Eye (tissue), 1 donor: ENCODE measurements around the gene GCK.
A peak's percentile ranks its signal among the peaks of the same experiment; 100 is the strongest.
"Not testable (repeated sequence)": the region's sequence is repeated elsewhere in the genome, so short reads cannot be mapped to it uniquely, and the experiment has no call there.

Source experiments
- DNase-seq: peaks from one replicate; pipeline ENCODE4 v3.0.0-alpha.2; 2015

GCK gene

DNA sequence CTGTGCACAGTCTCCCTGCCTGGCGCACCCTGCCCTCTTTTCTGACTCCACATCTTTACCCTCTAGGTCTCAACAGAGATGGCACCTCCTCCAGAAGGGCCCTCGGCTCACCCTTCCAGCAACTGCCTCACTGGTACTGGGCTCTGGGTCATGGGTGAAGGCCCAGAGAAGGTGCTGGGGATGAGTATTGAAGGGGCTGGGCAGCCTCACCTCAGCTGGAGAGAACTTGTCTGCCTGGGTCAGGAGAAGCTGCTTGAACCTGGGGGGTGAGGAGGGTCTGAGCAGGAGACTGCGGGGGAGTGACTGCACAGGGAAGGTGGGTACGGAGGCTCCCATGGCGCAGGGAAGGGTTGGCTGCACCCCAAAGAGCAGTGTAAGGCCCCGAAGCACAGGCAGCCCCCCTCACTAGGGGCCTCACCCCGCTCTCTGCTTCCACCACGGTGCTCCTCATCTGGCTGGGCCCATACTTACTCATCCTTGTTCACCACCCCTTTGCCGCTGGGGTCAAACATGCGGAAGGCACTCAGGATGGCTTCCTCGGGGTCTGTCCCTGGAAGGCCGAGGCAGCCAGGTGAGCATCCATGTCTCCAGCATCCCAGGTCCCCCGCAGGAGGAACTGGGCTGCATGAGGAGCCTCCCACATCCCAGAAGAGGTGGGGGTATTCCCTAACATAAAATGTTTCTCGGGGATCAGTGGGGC, 49.8 kb downstream of the GCK start:
- DNase-seq = no peak

DNA sequence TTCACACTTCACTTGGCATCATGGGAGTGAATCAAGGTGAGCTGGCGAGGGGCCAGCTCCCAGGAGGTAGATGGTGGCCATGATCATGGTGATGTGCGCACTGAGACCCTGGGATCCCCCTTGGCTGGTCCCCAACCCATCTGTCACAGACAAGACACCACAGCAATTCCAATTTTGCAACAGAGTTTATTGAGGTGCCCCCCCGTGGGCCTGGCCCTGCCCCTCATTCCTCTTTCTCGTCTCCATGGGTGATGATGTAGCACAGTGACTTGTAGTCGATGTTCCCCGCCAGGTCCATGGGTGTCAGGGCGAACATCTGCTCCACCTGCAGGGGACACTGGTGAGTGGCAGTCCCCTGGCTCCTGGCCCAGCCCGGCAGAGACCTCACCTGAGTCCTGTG, 50.5 kb downstream of the GCK start:
- DNase-seq = no peak

DNA sequence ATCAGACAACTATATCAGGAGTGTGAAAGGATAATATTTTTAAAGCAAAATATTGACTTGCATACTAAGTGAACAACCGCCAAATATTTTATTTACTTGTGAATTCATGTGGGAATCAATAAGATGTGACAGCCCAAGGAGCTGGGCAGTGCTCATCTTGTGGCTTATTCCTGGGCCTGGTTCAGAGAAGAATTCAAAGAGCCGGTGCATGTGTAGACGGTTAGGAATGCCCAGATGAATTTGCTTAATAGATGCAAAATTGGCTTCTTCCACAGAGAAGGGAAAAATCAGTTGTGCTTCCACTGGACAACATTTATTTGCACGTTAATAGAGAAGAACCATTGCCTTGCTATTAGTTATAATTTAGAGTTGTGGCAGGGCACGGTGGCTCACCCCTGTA, 52.5 kb downstream of the GCK start:
- DNase-seq = no peak

DNA sequence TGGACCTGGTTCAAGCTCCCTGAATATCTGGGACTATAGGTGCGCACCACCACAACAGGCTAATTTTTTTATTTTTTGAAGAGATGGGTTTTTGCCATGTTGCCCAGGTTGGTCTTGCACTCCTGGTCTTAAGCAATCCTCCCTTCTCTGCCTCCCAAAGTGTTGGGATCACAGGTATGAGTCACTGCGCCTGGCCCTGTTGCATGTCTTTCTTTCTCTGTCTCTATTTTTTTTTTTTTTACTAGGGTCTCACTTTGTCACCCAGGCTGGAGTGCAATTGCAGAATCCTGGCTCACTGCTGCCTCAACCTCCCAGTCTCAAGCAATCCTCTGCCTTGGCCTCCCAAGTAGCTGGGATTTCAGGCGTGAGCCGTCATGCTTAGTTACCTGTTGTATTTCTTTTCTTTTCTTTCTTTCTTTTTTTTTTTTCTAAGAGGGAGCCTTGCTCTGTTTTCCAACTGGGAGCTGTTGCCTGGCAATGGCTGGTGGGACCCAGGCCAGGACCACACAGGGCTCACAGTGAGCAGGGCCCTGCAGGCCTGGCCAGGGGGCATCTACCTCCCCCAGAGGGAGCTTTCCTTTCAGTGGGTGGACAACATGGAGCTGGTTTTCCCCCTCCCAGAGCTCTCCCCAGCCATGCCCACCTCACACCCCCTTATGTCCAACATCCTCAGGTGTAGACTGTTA, 54.2 kb downstream of the GCK start:
- DNase-seq = no peak

DNA sequence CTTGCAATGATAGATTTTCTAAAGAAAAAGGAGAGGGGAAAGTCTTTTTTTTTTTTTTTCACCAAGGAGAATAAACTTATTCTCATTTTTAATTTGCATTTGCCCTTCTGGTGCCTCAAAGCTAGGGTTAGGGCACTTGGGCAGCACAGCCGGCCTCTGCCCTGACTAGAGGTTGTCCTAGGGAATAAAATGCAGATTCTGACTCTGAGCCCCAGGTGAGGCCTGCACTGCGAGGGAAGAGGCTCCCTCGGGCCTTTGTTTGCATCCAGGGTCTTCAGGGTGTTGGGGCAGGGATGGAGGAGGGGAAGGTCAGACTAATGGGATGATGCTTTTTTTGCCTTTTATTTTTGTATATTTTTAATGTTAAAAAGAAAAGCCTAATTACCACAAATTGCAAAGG, 55.9 kb downstream of the GCK start:
- no peak for DNase-seq

DNA sequence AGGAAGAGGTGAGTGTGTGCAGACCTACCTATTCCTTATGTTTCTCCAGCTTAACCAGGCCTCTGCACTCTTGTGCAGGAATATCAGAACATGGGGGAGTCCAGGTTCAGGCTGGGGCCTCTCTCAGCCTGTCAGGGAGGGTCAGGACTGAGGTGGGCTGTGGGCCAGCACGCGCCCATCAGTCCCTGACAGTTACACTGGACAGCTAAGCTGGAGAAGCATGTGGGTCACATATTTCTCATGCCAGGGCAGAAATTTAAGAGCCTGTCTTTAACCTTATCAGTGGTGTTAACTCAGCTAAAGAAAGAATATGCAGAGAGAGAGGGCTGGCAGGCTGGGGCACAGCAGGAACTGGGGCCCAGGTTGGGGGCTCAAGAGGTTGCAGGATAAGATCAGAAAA, 57.2 kb downstream of the GCK start:
- no peak for DNase-seq

DNA sequence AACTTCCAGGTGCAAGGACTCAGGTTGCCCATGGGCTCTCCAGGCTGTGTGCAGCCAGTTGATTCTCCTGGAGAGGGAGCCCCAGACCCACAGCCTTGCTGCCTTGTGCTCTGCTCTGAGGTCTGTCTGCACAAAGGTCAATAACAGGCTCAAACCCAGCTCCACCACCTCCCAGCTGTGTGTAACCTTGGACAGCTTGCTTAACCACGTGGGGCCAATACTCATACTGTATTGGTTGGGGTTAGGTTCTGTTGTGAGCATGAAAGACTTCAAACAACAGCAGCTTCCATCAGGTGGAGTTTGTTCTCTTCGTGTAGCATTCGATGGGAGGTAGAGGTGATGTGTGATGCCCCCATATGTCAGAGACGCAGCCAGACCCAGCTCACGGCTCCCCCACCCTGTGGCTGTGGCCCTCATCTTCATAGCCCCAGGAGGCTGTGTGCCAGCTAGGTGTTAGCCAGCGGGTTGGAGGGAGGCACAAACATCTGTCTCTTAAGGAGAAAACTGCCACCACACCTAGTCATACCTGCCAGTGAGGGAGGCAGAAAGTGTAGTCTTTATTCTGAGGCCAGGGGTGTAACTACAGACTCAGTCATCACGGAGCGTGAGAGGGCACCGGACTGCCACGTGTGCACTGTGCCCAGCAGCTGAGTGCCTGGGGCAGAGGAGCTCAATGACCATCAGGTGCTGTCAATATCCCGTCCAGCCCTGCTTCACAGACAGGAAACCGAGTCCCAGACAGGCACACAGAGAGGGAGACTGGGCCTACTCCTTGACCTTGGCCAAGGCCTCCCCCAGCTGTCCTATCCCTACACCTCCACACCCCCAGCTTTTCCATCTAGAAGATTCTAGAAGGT, 57.8 kb downstream of the GCK start:
- DNase-seq = no peak

DNA sequence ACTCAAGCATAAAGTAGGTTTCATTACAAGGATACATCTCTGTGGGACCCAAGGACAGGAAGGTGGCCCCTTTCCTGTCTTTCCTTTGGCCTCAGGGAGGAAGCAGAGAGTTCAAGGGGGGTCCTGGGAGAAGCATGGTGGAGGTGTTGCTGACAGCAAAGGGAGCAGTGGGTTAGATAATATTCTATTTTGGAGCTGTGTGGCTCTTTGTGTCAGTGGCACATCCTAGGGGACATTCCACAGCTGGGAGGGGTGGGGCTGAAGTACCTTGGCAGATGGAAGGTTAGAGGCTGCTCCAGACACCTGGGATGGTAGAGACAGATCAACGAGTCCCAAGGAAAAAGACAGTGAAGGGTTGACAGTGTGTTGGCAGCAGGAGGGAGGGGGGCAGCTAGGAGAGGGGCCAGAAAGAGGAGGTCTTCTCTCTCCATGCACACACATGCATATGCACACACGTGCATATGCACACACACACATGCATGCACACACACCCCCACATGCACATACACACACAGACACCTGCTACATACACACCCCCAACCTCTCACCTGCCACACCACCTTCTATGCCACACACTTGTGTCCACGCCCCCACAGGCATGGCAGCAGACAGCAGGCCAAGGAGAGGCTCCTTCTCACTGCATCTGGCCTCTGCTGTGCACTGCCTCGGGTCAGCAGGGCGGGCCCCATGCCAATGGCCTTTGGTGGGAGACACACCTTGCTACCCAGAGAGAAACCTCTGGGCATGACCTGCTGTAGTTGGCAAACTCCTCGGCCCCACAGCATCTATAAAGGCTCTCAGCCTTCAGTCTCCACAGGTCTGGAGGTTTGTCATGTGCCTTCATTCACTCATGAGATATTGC, 60.3 kb downstream of the GCK start:
- no peak for DNase-seq

DNA sequence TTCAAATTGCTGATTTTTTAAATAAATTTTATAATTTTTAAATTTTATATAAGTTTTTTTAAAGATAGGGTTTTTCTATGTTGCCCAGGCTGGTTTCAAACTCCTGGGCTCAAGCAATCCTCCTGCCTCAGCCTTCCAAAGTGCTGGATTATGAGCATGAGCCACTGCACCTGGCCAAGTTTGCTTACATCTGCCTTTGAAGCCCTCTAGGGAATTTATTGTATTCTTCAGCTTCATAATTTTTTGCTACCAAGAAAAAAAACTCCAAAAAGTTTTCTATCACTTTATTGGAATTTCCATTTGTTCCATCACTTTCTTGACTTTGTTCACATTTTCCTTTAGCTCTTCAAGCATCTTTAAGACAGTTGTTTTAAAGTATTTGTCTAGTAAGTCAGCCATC, 62.1 kb downstream of the GCK start:
- DNase-seq = no peak

DNA sequence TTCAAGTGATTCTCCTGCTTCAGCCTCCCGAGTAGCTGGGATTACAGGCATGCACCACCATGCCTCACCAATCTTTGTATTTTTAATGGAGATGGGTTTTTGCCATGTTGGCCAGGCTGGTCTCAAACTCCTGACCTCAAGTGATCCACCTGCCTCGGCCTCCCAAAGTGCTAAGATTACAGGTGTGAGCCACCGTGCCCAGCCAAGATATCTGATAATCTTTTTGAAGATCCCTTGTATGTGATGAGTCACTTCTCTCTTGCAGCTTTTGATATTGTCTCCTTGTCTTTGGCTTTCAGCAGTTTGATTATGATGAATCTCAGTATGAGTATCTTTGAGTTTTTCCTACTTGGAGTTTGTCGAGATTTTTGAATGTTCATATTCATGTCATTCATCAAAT, 62.7 kb downstream of the GCK start:
- not testable (repeated sequence) for DNase-seq

DNA sequence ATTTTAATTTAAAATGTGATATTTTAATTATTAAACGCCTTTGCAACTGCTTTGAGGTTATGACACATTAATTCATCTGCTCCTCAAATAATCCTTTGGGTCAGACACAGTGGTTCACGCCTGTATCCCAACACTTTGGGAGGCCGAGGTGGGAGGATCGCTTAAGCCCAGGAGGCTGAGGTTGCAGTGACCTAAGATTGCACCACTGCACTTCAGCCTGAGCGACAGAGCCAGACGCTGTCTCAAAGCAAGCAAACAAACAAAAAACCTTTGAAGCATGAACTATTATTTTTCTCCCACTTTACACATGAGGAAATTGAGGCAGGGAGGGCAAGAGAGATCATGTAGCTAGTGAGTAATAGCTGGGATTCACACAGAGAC, 64.4 kb downstream of the GCK start:
- DNase-seq = no peak

DNA sequence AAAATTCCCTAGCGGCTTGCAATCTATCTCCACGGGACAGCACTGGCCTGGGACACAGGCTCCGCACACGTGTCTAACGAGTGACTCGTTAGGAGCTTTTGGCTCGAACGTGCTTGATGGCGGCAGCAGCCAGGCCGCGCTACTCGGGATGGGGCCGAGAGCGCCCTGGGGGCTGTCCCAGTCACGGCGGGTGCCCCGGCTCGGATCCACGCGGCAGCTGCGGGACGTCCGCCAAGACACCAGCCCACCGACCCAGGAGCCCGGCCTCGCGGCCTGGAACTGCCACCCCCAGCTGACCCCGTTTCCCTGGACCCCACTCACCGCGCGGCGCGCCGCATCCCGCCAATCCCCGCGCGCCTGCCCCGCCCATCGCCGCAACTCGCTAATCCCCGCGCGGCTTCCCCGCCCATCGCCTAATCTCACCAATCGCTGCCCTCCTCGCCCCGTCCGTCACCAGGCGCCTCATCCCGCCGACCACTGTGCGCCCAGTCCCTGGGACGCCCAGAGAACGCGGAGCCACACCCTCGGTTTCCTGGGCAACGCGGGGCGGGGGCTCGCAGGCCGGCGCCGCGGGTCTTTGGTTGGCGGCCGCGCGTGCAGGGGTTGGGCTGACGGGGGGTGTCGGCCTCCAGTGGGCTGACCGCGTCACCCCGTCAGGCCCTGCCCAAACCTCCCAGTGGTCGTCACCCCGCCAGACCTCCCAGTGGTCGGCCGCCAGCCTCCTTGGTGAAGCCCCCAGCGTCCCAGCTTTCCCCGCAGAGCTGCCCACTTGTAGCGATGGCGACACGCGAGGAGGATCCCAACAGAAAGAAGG, 65.8 kb downstream of the GCK start, which contains the start of gene POLD2:
TSS of gene POLD2 (minus strand) at position 359 of the 814 bp plus-strand sequence. CDS start 1,495 bp downstream, outside the sequence.
- peak; percentile 99 for DNase-seq

DNA sequence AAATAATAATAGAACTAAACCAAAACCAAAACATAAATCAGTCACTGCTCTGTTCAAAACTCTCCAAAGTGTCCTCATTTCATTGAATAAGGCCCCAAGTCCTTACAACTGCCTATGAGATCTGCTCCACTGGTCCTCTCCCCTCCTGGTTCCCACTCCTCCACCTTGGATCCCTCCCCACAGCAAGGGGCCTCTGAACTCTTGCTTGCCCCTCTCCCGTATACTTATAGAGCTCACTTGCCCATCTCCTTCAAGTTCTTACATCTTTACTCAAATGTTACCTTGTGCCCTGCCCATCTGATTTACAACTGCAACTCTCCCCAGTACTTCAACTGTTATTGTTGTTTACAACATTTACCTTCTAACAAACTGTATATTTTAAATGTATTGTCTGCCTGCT, 66.7 kb downstream of the GCK start:
- peak; percentile 44 for DNase-seq

DNA sequence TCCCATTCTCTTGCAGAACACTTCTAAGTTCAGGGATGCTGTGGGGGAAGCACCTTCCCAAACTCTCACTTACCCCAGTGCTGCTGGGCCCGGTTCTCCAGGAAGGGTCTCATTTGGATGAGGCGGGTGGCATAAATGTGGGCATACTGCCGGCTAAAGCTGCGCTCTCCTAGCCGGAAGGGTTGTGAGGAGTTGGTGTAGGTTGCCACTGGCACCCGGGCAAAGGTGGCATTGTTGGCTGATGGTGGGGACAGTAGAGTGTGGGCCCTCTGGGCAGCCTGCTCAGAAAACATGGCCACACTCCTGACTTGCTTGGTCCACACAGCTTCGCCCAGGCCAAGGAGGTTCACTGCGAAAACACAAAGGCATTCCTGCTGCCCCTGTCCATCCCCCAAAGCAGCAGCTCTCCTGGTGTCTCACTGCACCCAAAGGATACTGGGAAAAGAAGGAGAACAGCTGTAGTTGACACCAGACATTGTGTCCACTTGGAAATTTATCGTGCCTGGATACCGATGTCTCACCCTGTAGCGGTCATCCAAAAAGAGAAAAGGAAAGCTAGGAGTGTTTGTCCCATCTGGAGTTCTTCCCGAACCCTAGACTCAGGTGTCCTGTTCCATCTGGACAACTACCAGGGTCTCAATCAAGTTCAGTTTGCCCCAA, 67.3 kb downstream of the GCK start:
- DNase-seq = no peak

DNA sequence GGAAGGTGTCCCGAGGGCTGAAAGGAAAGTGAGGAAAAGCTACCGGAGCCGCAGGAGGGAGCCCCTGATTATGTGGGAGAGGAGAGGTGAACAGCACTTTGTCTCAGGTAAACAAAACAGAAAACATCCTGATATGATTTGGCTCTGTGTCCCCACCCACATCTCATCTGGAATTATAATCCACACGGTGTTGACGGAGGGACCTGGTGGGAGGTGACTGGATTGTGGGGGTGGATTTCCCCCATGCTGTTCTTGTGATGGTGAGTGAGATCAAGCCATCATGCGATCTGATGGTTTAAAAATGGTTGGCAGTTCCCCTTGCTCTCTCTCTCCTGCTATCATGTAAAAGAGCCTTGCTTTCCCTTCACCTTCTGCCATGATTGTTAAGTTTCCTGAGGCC, 68.8 kb downstream of the GCK start:
- DNase-seq = no peak

DNA sequence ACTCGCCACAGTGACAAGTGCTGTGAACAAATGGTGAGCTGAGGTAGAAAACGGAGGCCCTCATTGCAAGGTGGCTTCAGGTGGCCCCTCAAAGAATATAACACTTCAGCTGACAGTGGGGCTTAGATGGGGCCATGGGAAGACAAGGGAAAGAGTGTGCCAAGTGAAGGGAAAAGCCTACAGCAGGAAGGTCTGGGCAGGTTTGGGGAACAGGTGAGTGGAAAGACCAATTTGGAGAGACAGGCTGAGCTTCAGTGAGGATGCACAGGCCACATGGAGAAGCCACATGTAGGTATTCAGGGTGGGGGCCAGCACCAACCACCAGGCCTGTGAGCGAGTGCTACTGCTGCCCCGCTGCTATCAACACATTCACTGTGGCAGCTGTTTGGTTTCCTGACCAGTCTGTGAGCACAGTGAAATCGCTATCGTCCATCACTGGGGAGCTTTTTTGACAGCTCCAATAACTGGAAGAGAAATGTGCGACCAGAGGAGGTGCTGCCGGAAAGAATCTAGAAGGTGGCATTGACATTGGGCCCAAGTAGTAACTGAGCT, 69.3 kb downstream of the GCK start:
- no peak for DNase-seq

DNA sequence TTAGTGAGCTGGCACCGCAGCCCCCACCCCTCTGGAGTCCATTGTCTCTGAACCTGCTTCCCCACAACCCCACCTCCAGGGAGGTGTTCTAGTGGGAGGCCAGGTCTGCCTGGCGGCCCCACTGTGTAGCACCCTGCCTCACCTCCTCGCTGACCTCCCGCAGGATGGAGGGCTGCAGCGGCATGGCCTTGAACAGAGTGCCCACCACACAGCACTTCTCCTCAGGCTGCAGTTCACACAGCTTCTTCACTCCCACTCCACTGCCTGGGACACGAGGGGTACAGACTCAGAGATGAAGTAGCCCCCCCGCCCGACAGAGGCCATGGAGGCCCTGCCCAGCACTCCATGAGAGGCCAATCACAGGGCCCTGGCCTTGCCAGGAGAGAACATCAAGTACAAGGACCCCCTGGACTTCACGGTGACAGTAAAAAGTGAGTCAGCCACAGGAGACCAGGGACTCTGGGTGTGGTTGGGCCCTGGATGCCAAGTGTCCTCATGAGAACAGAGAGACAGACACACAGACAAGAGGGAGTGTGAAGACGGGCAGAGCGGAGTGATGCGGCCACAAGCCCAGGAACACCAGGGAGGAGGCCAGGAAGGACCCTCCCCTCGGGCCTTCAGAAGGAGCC, 71.3 kb downstream of the GCK start:
- no peak for DNase-seq

DNA sequence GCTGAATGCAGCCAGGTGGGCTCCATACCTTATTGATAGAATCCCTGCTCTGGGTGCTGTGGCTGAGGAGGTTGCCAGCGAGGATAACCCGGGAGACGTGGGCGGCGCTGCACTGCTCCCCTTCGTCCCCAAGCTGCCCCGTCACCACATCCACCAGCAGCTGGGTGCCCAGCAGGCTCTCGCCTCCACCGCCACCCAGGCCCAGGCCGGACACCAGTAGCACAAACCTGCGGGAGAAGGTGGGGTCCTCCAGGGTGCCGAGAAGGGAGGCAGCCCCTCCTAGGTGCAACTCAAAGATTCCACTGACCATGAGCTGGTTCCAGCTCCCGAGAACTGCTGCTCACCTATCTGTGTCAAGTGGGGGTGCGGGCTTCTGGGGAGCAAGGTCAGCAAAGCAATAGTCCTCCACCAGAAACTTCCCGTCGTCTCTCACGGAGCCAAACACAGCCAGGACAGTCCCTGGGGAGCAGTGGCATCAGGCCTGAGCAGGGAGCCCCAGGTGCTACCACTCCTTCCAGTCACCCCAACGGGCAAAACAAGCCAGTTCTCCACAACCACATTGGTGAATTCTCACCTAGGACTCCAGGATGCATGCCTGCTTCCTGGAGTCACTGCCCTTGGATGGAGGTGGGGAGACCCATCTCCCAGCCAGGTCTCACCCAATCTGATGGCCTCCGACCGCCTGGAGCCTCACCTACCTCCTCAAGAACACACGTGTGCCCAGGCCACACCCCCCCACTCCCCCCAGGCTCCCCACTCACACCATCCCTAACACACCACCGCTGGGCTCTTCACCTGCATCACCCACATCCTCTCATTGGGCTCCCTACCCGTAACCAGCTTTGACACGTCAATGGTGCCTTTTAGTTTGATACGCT, 72.2 kb downstream of the GCK start:
- DNase-seq = no peak

DNA sequence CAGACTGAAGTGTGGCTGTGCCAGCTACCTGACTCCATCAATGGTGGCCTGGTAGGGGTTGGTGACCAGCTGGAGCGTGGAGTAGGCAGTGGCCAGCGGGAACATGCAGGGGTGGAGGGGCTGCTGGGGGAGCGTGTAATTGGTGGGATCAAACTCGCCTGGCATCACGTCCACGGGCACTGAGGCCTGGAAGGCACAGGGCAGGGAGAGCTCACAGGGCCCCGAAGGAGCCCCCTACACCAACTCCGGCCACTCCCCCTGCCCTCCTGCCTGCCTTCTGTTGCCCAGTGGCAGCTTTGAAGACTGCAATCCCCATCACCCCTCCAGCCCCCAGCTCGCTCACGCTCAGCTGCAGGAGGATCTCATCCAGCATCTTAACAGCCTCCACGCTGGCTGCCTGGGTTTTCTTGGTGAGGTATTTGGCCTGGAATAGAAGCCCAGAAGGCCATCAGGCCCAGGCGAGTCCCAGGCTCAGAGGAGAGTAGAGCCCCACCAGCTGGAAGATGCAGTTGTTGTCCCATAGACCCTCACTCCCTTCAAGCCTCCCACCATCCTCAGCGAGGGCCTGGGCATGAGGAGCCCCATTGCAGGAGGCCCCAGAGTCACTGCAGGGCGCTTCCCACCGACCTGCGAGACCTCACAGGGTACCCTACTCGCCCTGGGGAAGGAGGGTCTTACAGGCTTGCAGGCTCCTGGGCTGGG, 73.0 kb downstream of the GCK start:
- DNase-seq = no peak
